Stimulated activated memory B cell treated with anti-CD40 and anti-IgM and Interleukin-4, amounts not matched to agents 10 μg/mL and 1 μg/mL and 100 μg/mL, for 72 hours (primary cell): ENCODE data around the gene MYRFL.
"Not testable (repeated sequence)": the region's sequence is repeated elsewhere in the genome, so short reads cannot be mapped to it uniquely, and the experiment has no call there.

ENCODE experiments used
- ATAC-seq: fragments of 150-1000 bp; cut with Tn5 transposase; 2 replicates; pipeline ENCODE4 v1.10.0; 2021
- H3K27ac Mint-ChIP-seq: one replicate; pipeline ENCODE4 v1.8.0; 2022; ENCODE audit warnings: mild to moderate bottlenecking, mixed read lengths
- H3K27me3 Mint-ChIP-seq: one replicate; pipeline ENCODE4 v1.8.0; 2022; ENCODE audit warnings: mixed read lengths
- H3K36me3 Mint-ChIP-seq: one replicate; pipeline ENCODE4 v1.8.0; 2022; ENCODE audit warnings: mixed read lengths
- H3K4me1 Mint-ChIP-seq: one replicate; pipeline ENCODE4 v1.8.0; 2022; ENCODE audit warnings: mixed read lengths
- H3K4me3 Mint-ChIP-seq: one replicate; pipeline ENCODE4 v1.8.0; 2022; ENCODE audit warnings: mild to moderate bottlenecking, moderate library complexity, mixed read lengths
- H3K9me3 Mint-ChIP-seq: one replicate; pipeline ENCODE4 v1.8.0; 2022; ENCODE audit warnings: mixed read lengths

MYRFL gene

DNA sequence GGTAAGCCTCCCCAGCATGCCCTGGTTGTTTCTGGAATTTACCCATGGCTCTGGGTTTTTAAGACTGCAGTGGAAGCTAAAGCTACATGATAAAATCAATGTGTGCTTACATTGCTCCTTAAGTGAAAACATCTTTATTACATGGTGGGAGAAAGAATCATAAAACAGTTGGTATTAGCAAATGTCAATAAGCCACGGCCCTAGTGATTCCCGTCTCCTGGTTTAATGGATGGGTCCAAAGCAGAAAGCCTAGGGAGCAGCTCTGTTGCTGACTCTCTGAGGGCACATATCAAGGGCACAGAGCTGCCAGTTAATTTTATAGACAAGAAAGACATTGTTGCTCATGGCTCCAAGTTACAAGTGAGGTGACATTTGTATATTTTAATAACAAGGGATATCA lies 127.9 kb downstream of the MYRFL start:
- Mint-ChIP-seq H3K4me1 (no peaks in the 10 kb centered on the region), H3K4me3 (no peak overlapping the region)
- ATAC-seq: no peak

GRCh38 chr12:69961246-69961645 lies 136.2 kb downstream of the MYRFL start:
- ATAC-seq: no peak
- Mint-ChIP-seq H3K4me1 (no peaks in the 10 kb centered on the region), H3K4me3 (no peak overlapping the region), H3K36me3 (no peaks in the 10 kb centered on the region), H3K9me3 (no peaks in the 10 kb centered on the region), H3K27ac (no peak overlapping the region), H3K27me3 (no peaks in the 10 kb centered on the region)

More for the DNA sequence above, 127.9 kb downstream of the MYRFL start:
- Mint-ChIP-seq H3K36me3 (no peaks in the 10 kb centered on the region), H3K27ac (no peak overlapping the region), H3K27me3 (no peaks in the 10 kb centered on the region), H3K9me3 (no peaks in the 10 kb centered on the region)

- Mint-ChIP-seq H3K27me3 (no peaks in the 10 kb centered on the region), H3K4me3 (no peak overlapping the region), H3K27ac (no peak overlapping the region), H3K4me1 (no peaks in the 10 kb centered on the region), H3K36me3 (no peaks in the 10 kb centered on the region), H3K9me3 (no peaks in the 10 kb centered on the region)
- no peak for ATAC-seq
Observed at GRCh38 chr12:69966409-69966808, 141.4 kb downstream of the MYRFL start.

DNA sequence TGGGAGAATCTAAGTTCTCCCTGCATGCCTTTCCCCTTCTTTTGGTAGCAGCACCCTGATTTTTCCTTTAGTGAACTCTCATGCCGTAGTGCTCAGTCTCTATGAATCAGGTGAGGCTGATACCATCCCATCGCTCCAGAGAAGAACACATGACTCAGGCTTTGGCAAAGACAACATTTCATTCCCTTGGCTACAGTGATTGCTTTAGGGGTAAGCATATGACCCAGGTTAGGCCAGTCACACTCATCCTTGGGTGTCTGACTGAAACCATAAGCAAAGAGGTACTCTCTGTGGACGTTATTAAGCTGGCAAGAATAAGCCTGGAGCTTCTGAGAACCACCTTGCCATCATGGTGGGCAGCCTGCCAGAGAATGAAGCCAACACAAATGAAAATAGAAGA lies 141.8 kb downstream of the MYRFL start:
- H3K9me3 Mint-ChIP-seq: no peaks in the 10 kb centered on the region
- no peaks in the 10 kb centered on the region for H3K36me3 Mint-ChIP-seq
- no peaks in the 10 kb centered on the region for H3K27me3 Mint-ChIP-seq
- H3K4me1 Mint-ChIP-seq: no peaks in the 10 kb centered on the region
- no peak overlapping the region for H3K4me3 Mint-ChIP-seq
- no peak for ATAC-seq
- no peak overlapping the region for H3K27ac Mint-ChIP-seq

- ATAC-seq: no peak
- no peak overlapping the region for H3K4me3 Mint-ChIP-seq
- no peaks in the 10 kb centered on the region for H3K27me3 Mint-ChIP-seq
- no peaks in the 10 kb centered on the region for H3K36me3 Mint-ChIP-seq
- no peak overlapping the region for H3K27ac Mint-ChIP-seq
- no peaks in the 10 kb centered on the region for H3K4me1 Mint-ChIP-seq
- no peaks in the 10 kb centered on the region for H3K9me3 Mint-ChIP-seq
Observed at GRCh38 chr12:69969011-69969410, 144.0 kb downstream of the MYRFL start.

DNA sequence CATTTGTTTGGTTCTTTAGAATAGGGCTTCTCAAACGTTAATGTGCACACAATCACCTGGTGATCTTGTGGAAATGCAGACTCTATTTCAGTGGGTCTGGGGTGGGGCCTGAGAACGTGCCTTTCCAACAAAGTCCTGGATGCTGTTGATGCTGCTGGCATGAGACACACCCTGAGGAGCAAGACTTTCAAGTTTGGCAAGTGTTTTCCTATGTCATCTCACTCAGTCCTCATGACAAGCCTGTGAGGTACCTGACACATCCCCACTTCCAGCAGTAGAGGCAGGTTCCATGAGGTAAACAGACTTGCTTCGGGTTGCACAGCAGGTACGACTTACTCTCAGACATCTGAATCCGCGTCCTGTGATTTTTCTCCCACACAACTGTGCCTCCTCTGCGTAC lies 147.1 kb downstream of the MYRFL start:
- Mint-ChIP-seq H3K4me3 (no peak overlapping the region), H3K27ac (no peak overlapping the region), H3K4me1 (no peaks in the 10 kb centered on the region), H3K27me3 (peaks cover 19% of the 10 kb centered on the region), H3K9me3 (no peaks in the 10 kb centered on the region), H3K36me3 (no peaks in the 10 kb centered on the region)
- ATAC-seq: no peak

DNA sequence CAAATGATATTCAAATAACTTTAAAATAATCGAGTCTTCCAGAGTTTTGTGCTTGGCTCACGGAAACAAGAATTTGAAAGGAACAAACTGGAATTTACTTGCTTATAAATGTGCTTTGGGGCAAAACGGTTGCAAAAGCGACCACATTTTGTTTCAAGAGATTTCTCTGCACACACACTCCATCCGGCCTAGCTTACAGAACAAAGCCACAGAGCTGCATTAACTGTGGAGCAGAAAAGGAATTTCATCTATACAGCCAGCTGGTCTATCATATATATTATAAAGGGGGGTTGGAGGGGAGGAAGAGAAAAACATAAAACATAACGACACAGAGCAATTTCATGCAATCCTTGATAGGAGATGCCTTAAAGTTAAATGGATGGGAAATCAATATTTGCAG lies 153.0 kb downstream of the MYRFL start:
- Mint-ChIP-seq H3K9me3 (no peaks in the 10 kb centered on the region), H3K36me3 (no peaks in the 10 kb centered on the region), H3K27me3 (peaks cover 19% of the 10 kb centered on the region), H3K27ac (no peak overlapping the region), H3K4me3 (no peak overlapping the region), H3K4me1 (no peaks in the 10 kb centered on the region)
- ATAC-seq: no peak

DNA sequence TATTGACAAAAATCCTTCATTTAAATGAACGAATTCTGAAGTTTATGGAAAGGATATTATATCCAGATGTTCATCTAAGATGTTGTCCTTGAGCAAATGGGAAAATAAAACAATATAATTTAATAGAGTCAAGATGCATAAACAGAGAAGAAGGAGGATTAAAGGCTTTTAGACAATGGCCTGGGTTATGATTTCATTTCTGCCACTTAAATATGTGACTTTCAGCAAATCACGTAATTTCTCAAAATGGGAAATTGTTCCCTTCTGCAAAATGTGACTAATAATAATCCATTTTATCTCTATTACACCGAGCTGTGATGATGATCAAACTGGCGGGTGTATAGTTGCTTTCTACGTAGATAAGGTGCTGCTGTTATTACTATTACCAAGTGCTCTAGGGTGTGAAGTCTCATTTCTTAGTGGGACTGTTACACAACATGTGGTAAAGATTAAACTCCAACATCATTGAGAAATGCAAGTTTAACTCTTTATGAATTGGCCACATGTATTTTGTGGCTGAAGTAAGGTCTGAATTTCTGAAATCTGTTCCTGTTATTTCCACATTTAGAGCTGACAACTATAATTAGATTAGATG lies 157.0 kb downstream of the MYRFL start:
- Mint-ChIP-seq H3K36me3 (no peaks in the 10 kb centered on the region), H3K4me3 (no peak overlapping the region), H3K4me1 (no peaks in the 10 kb centered on the region), H3K9me3 (no peaks in the 10 kb centered on the region), H3K27ac (no peak overlapping the region), H3K27me3 (no peaks in the 10 kb centered on the region)
- no peak for ATAC-seq

DNA sequence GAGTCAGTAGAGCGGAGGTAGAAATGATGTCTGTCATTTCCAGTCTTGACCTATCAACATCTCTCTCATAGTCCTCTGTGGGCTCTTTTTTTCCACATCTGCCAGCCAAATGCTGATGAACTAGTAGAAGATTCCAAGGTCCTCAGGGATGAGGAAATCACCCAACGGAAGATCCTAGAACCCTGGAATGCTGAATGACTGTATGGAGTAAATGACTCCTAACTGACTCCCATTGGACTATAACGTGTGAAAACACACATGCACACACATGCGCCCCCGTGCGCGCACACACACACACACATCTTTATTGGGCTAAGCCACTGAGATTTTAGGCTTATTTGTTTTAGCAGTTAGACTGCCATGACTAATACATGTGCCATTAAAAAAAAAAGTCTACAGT lies 159.2 kb downstream of the MYRFL start:
- Mint-ChIP-seq H3K27me3 (no peaks in the 10 kb centered on the region), H3K36me3 (no peaks in the 10 kb centered on the region), H3K4me1 (no peaks in the 10 kb centered on the region), H3K4me3 (no peak overlapping the region), H3K9me3 (no peaks in the 10 kb centered on the region), H3K27ac (no peak overlapping the region)
- ATAC-seq: no peak

DNA sequence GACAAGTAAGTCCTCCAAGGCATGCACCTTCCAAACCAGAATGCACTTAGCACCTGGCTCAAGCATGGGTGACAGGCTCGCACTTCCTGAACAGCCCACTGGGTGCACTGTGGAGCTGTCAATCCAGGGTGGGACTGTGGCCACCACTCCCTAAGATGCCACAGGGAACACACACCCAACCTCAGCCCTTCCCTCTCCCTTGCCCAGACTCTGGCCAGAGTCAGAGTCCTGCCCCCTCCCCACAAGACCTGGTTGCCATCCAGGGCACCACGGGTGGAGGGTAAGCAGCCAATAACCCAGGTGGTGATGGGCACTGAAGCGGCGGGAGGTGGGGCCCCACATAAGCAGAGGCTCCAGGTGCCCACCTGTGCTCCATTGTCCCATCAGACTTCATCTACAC lies 160.6 kb downstream of the MYRFL start:
- Mint-ChIP-seq H3K27ac (no peak overlapping the region), H3K27me3 (no peaks in the 10 kb centered on the region), H3K9me3 (no peaks in the 10 kb centered on the region), H3K4me3 (no peak overlapping the region), H3K36me3 (no peaks in the 10 kb centered on the region), H3K4me1 (no peaks in the 10 kb centered on the region)
- ATAC-seq: peak; percentile 31

DNA sequence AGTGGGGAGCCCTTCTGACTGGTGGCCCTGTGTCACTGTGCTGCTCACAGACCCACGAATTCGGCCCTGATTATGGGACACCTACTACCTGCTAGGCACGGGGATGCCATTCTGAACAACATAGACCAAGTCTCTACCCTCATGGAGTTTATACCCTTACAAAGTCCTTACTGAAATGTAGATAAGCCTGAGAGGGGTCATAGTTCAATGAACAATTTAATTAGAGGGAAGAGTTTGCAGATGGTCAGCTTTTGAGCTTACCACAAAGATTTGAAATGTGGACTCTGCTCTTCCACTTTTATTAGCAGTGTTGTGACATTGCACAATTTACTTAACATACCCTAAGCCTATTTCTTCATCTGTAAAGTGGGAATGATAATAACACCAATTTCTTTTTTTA lies 161.1 kb downstream of the MYRFL start:
- no peaks in the 10 kb centered on the region for H3K27me3 Mint-ChIP-seq
- H3K4me3 Mint-ChIP-seq: no peak overlapping the region
- no peaks in the 10 kb centered on the region for H3K36me3 Mint-ChIP-seq
- ATAC-seq: no peak
- no peak overlapping the region for H3K27ac Mint-ChIP-seq
- no peaks in the 10 kb centered on the region for H3K4me1 Mint-ChIP-seq
- H3K9me3 Mint-ChIP-seq: no peaks in the 10 kb centered on the region

DNA sequence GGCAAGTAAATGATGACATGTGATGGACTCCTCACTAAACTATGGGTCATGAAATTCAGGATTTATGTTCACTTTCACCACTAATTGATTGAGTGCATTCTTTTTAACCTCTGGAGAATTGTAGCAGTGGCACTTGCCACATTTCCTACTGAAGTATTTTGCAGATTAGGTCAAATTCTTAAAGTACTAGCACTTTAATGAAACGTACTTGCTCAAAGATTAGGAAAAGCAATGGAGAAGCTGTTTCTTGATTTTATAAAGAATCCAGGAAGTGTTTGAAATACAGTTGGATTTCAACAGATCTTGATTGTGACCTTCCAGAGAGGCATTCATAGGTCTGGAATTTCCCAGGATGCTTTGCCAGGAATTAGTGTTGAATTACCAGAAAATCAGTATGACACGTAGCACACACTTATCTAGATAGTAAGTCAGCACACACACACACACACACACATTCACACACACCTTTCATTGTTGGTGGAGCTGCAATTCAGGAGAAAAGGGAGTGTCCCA lies 162.6 kb downstream of the MYRFL start:
- no peaks in the 10 kb centered on the region for H3K9me3 Mint-ChIP-seq
- H3K27me3 Mint-ChIP-seq: peaks cover 9% of the 10 kb centered on the region
- no peak for ATAC-seq
- no peaks in the 10 kb centered on the region for H3K36me3 Mint-ChIP-seq
- H3K4me1 Mint-ChIP-seq: no peaks in the 10 kb centered on the region
- H3K4me3 Mint-ChIP-seq: no peak overlapping the region
- H3K27ac Mint-ChIP-seq: no peak overlapping the region

- Mint-ChIP-seq H3K36me3 (no peaks in the 10 kb centered on the region), H3K4me1 (no peaks in the 10 kb centered on the region), H3K9me3 (peaks cover 7% of the 10 kb centered on the region), H3K27me3 (peaks cover 9% of the 10 kb centered on the region), H3K27ac (no peak overlapping the region), H3K4me3 (no peak overlapping the region)
- no peak for ATAC-seq
Observed at GRCh38 chr12:69988481-69989321, 163.7 kb downstream of the MYRFL start.

- H3K36me3 Mint-ChIP-seq: no peaks in the 10 kb centered on the region
- peaks cover 7% of the 10 kb centered on the region for H3K9me3 Mint-ChIP-seq
- H3K4me3 Mint-ChIP-seq: no peak overlapping the region
- no peaks in the 10 kb centered on the region for H3K4me1 Mint-ChIP-seq
- H3K27me3 Mint-ChIP-seq: peaks cover 9% of the 10 kb centered on the region
- H3K27ac Mint-ChIP-seq: no peak overlapping the region
- no peak for ATAC-seq
Observed at GRCh38 chr12:69991690-69992288, 166.8 kb downstream of the MYRFL start.

DNA sequence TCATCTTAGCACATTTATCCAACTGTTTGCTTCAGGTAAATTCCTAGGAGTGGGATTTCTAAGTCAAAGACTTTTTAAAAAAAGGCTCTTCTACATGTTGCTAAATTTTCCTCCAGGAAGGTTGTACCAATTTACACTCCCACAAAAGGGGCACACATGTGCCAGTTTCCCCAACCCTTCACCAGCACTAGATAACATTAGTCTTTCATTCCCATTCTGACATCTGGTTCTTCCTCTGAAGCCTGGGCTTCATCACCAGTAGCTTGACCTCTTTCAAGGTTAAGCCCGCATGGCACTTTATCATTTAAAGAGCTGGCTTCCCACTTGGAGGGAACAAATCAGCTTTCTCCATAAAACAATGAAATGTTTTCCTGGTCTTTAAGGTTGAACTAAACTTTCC lies 168.4 kb downstream of the MYRFL start:
- H3K27ac Mint-ChIP-seq: no peak overlapping the region
- no peaks in the 10 kb centered on the region for H3K4me1 Mint-ChIP-seq
- peaks cover 7% of the 10 kb centered on the region for H3K9me3 Mint-ChIP-seq
- H3K27me3 Mint-ChIP-seq: peaks cover 9% of the 10 kb centered on the region
- no peak for ATAC-seq
- no peak overlapping the region for H3K4me3 Mint-ChIP-seq
- no peaks in the 10 kb centered on the region for H3K36me3 Mint-ChIP-seq

DNA sequence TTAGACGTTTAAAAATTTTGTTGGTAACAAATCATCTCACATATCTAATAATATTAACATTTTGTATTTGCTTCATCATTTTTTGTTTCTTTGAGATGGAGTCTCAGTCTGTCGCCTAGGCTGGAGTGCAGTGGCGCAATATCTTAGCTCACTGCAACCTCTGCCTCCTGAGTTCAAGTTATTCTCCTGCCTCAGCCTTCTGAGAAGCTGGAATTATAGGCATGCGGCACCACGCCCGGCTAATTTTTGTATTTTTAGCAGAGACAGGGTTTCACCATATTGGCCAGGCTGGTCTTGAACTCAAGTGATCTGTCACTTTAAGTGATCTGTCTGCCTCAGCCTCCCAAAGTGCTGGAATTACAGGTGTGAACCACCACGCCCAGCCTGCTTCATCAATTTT lies 169.1 kb downstream of the MYRFL start:
- H3K27ac Mint-ChIP-seq, H3K4me1 Mint-ChIP-seq, H3K9me3 Mint-ChIP-seq, H3K4me3 Mint-ChIP-seq, H3K27me3 Mint-ChIP-seq, H3K36me3 Mint-ChIP-seq, ATAC-seq: not testable (repeated sequence)
